A549 (cell line): ENCODE data around the gene COL26A1. TPM values are rescaled to one million over a fixed set of nuclear protein-coding genes. Genes with fewer than 3 reads are reported as not detected.

Source experiments
- ATAC-seq, 2 experiments: fragments of 200-7000 bp in 1 of 2; fragments of >200 bp in 1 of 2; cut with Nextera tagmentation in 1 of 2; cut with Tn5 transposase in 1 of 2; 3 replicates each; pipeline versions ENCODE4 v1.8.0 to v1.9.1; 2018 to 2020; ENCODE audit warnings: mild to moderate bottlenecking in 1 of 2, moderate library complexity in 1 of 2
- CTCF ChIA-PET: fragments of 300-600 bp; sonication (Branson Sonifier 250); formaldehyde crosslinking; extraction: SDS; loops from one replicate; lab custom pipeline; 2021; ENCODE audit warnings: antibody characterized with exemption, inconsistent platforms; lab: Yijun Ruan, JAX
- POLR2A ChIA-PET: fragments of 350-600 bp; formaldehyde crosslinking; extraction: SDS; loops from one replicate; lab custom pipeline; 2021; ENCODE audit warnings: antibody characterized with exemption, inconsistent platforms; lab: Yijun Ruan, JAX
- DNase-seq, 2 experiments: peaks; one replicate each; pipeline versions ENCODE4 v3.0.0 to v3.0.0-alpha.2; 2011 to 2016; ENCODE audit warnings: low read depth in 1 of 2, low spot score in 1 of 2
- FAIRE-seq: peaks from 2 replicates; lab custom pipeline; 2011; peaks lifted over from hg19 to GRCh38; lab: Jason Lieb, UNC
- H3K27ac ChIP-seq, 2 experiments: fragments of >200 bp; sonication (Bioruptor Twin); formaldehyde crosslinking; 3 replicates each; pipeline ENCODE4 v1.5.1; 2016 to 2017
- H3K4me1 ChIP-seq: fragments of >200 bp; sonication (Bioruptor Twin); formaldehyde crosslinking; 3 replicates; pipeline ENCODE4 v1.6.1; 2016
- H3K4me2 ChIP-seq: fragments of >200 bp; sonication (Bioruptor Twin); formaldehyde crosslinking; 3 replicates; pipeline ENCODE4 v1.6.1; 2016
- H3K4me3 ChIP-seq: fragments of >200 bp; sonication (Bioruptor Twin); formaldehyde crosslinking; 3 replicates; pipeline ENCODE4 v1.5.1; 2016
- H3K9me3 ChIP-seq: fragments of >200 bp; sonication (Bioruptor Twin); formaldehyde crosslinking; 3 replicates; pipeline ENCODE4 v1.6.1; 2016
- BCL3 ChIP-seq: fragments of >200 bp; sonication (Bioruptor Twin); formaldehyde crosslinking; IDR thresholded peaks from 3 replicates; pipeline ENCODE4 v1.6.1; 2016
- E2F6 ChIP-seq: IDR thresholded peaks from 2 replicates; pipeline ENCODE4 v1.6.1; 2012; ENCODE audit warnings: low read depth, borderline replicate concordance
- EP300 ChIP-seq, 2 experiments: fragments of >200 bp; sonication (Bioruptor Twin); formaldehyde crosslinking; IDR thresholded peaks; 2 replicates in 1 of 2; 3 replicates in 1 of 2; pipeline ENCODE4 v1.6.1; 2016 to 2017
- FOXS1 ChIP-seq: fragments of 250-450 bp; sonication (Bioruptor Pico); IDR thresholded peaks from 2 replicates; pipeline ENCODE4 v1.5.0; 2020; ENCODE audit warnings: mild to moderate bottlenecking, moderate library complexity
- HDAC2 ChIP-seq: fragments of 200-600 bp; sonication (generic); IDR thresholded peaks from 2 replicates; pipeline ENCODE4 v1.6.1; 2016
- HES2 ChIP-seq: fragments of >200 bp; sonication (Bioruptor Twin); formaldehyde crosslinking; IDR thresholded peaks from 2 replicates; pipeline ENCODE4 v1.6.1; 2016
- HMGXB4 ChIP-seq: fragments of 250-450 bp; sonication (Bioruptor Pico); IDR thresholded peaks from 2 replicates; pipeline ENCODE4 v1.5.0; 2021; ENCODE audit warnings: mild to moderate bottlenecking, moderate library complexity, borderline replicate concordance
- JUN ChIP-seq, 2 experiments: fragments of >200 bp; sonication (Bioruptor Twin); formaldehyde crosslinking; IDR thresholded peaks; 2 replicates in 1 of 2; 3 replicates in 1 of 2; pipeline ENCODE4 v1.6.1; 2016 to 2017
- MAFK ChIP-seq: fragments of 450-650 bp; IDR thresholded peaks from 2 replicates; pipeline ENCODE4 v1.6.1; 2014; ENCODE audit not compliant: partially characterized antibody
- MAZ ChIP-seq: fragments of 150-350 bp; IDR thresholded peaks from 2 replicates; pipeline ENCODE4 v1.6.1; 2014; ENCODE audit warnings: antibody characterized with exemption, low read depth, low read length, borderline replicate concordance
- NFE2L2 ChIP-seq: fragments of 150-350 bp; conservative IDR thresholded peaks from 2 replicates; pipeline ENCODE4 v1.6.1; 2014; ENCODE audit warnings: low read length
- NPAS2 ChIP-seq: fragments of 250-450 bp; sonication (Bioruptor Pico); IDR thresholded peaks from 2 replicates; pipeline ENCODE4 v1.8.0; 2022; ENCODE audit warnings: mild to moderate bottlenecking, moderate library complexity, borderline replicate concordance
- RAD21 ChIP-seq, 2 experiments: fragments of >200 bp in 1 of 2; sonication (Bioruptor Twin) in 1 of 2; formaldehyde crosslinking in 1 of 2; IDR thresholded peaks in 1 of 2; conservative IDR thresholded peaks in 1 of 2; 2 replicates in 1 of 2; 3 replicates in 1 of 2; pipeline ENCODE4 v1.6.1; 2012 to 2018; ENCODE audit warnings: inconsistent platforms in 1 of 2
- REST ChIP-seq: fragments of 200-600 bp; sonication (generic); IDR thresholded peaks from 2 replicates; pipeline ENCODE4 v1.6.1; 2016; ENCODE audit warnings: antibody characterized with exemption, mild to moderate bottlenecking, moderate library complexity
- SMC3 ChIP-seq: fragments of >200 bp; sonication (Bioruptor Twin); formaldehyde crosslinking; IDR thresholded peaks from 3 replicates; pipeline ENCODE4 v1.6.1; 2018; ENCODE audit warnings: inconsistent platforms
- TFCP2L1 ChIP-seq: fragments of 250-450 bp; sonication (Bioruptor Pico); IDR thresholded peaks from 2 replicates; pipeline ENCODE4 v1.5.0; 2021; ENCODE audit warnings: mild to moderate bottlenecking
- ZFP36 ChIP-seq: fragments of 450-650 bp; IDR thresholded peaks from 2 replicates; pipeline ENCODE4 v1.6.1; 2014; ENCODE audit warnings: borderline replicate concordance; ENCODE audit not compliant: partially characterized antibody
- ZNF302 ChIP-seq: fragments of 250-450 bp; sonication (Bioruptor Pico); IDR thresholded peaks from 2 replicates; pipeline ENCODE4 v1.9.0; 2021; ENCODE audit warnings: inconsistent platforms, mild to moderate bottlenecking, moderate library complexity
- WGBS: methylation state at CpG from one replicate; pipeline ENCODE4 v1.1.6; 2017; ENCODE audit errors: missing lambda C conversion rate; 5-methylcytosine and 5-hydroxymethylcytosine counted together
- polyA plus RNA-seq, 4 experiments: library from polyadenylated mRNA; depleted of rRNA in 3 of 4; stranded (reverse); fragments of >200 nt; fragmentation: RNase III in 1 of 4; extraction: RNeasy Plus Mini Kit Qiagen cat#74134 plus additional on column Dnase treatment in 1 of 4; gene quantifications; 2 replicates in 3 of 4; 3 replicates in 1 of 4; pipeline ENCODE4 v1.2.3, GENCODE V29; 2011 to 2017
- TF ChIP-seq, protein P1 (sequence below): fragments of >200 bp; sonication (Bioruptor Twin); formaldehyde crosslinking; IDR thresholded peaks from 3 replicates; pipeline ENCODE4 v1.5.1; 2016
- TF ChIP-seq, protein P2 (sequence below): fragments of 250-450 bp; sonication (Bioruptor Pico); IDR thresholded peaks from 2 replicates; pipeline ENCODE4 v1.5.0; 2020; ENCODE audit warnings: low read depth, mild to moderate bottlenecking, moderate library complexity

The COL26A1 gene
- polyA plus RNA-seq, 2 of the 4 experiments (the other 2 are of a cell fraction): 0.52 to 1.4 TPM

DNA sequence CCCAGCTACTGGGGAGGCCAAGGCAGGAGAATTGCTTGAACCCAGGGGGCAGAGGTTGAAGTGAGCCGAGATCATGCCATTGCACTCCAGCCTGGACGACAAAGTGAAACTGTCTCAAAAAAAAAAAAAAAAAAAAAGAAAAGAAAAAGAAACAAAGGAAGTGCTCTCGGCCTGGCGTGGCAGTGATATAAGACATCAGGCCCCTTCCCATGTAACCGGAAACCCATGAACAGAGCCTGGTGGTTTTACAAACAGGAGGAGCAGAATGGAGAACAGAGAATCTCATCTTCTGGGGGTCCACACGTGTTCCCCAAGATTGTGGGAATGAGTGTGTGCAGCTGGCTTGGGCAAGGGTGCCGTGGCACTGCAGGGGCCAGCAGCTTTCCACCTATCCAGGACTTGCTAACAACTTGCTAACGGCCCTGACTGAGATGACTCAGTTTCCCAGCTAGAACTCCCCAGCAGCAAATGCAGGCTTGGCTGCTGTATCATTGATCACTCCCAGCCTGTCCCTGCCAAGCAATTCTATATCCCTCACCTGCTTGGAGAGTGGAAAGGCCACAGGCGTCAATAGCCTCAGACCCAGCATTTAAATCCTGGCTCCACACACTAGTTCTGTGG is 103.0 kb downstream of the COL26A1 start:
- no peak for TF ChIP-seq ZFP36
- TF ChIP-seq ZNF302 (CRISPR knock-in tag): no peak
- no peak for TF ChIP-seq SMC3
- TF ChIP-seq NPAS2 (CRISPR knock-in tag): no peak
- TF ChIP-seq MAZ: no peak
- TF ChIP-seq RAD21 (conservative IDR thresholded peaks at IDR 0.05 in 1 of 2, IDR thresholded peaks at IDR 0.05 in 1 of 2): no peak
- no peak for TF ChIP-seq TFCP2L1
- TF ChIP-seq REST: no peak
- no peak for TF ChIP-seq FOXS1
- no peak for TF ChIP-seq JUN (IDR thresholded peaks at IDR 0.05)
- no peak for TF ChIP-seq HMGXB4 (CRISPR knock-in tag)
- TF ChIP-seq, protein P1, sequence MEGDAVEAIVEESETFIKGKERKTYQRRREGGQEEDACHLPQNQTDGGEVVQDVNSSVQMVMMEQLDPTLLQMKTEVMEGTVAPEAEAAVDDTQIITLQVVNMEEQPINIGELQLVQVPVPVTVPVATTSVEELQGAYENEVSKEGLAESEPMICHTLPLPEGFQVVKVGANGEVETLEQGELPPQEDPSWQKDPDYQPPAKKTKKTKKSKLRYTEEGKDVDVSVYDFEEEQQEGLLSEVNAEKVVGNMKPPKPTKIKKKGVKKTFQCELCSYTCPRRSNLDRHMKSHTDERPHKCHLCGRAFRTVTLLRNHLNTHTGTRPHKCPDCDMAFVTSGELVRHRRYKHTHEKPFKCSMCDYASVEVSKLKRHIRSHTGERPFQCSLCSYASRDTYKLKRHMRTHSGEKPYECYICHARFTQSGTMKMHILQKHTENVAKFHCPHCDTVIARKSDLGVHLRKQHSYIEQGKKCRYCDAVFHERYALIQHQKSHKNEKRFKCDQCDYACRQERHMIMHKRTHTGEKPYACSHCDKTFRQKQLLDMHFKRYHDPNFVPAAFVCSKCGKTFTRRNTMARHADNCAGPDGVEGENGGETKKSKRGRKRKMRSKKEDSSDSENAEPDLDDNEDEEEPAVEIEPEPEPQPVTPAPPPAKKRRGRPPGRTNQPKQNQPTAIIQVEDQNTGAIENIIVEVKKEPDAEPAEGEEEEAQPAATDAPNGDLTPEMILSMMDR: no peak
- TF ChIP-seq E2F6: no peak
- no peak for TF ChIP-seq MAFK
- no peak for TF ChIP-seq NFE2L2
- WGBS: 48% methylated on average over 8 of the region's 9 CpGs
- ChIA-PET CTCF (interaction anchor here (0.6 to 1.5 kb wide), 3 partner anchors 9 to 126 kb away, joined by 3 read pairs; no protein-coding TSS in a partner anchor), POLR2A (no interaction called here)
- Histone ChIP-seq H3K4me3 (no peak overlapping the region), H3K27ac (no peak overlapping the region), H3K9me3 (no peaks in the 10 kb centered on the region), H3K4me1 (no peaks in the 10 kb centered on the region), H3K4me2 (no peak overlapping the region)
- ATAC-seq: no peak
- no peak for FAIRE-seq
- DNase-seq: no peak

GRCh38 chr7:101466871-101467270 is 104.2 kb downstream of the COL26A1 start:
- H3K4me1 ChIP-seq: no peaks in the 10 kb centered on the region
- no peaks in the 10 kb centered on the region for H3K9me3 ChIP-seq
- ChIA-PET POLR2A (no interaction called here), CTCF (interaction anchor here (1.5 kb wide), 1 partner anchor 26 kb away, joined by 3 read pairs; no protein-coding TSS in a partner anchor)
- DNase-seq (no peak), FAIRE-seq (no peak), ATAC-seq (no peak; a peak in 1 of 6 replicates)
- no peak overlapping the region for H3K4me2 ChIP-seq
- no peak overlapping the region for H3K4me3 ChIP-seq
- no peak overlapping the region for H3K27ac ChIP-seq
- WGBS: 14% methylated on average over 6 of the region's 6 CpGs
- TF ChIP-seq REST: no peak
- TF ChIP-seq BCL3: no peak
- TF ChIP-seq E2F6: no peak
- TF ChIP-seq, protein P2, sequence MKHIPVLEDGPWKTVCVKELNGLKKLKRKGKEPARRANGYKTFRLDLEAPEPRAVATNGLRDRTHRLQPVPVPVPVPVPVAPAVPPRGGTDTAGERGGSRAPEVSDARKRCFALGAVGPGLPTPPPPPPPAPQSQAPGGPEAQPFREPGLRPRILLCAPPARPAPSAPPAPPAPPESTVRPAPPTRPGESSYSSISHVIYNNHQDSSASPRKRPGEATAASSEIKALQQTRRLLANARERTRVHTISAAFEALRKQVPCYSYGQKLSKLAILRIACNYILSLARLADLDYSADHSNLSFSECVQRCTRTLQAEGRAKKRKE (CRISPR knock-in tag): no peak
- TF ChIP-seq EP300 (IDR thresholded peaks at IDR 0.05): no peak
- TF ChIP-seq HDAC2: no peak
- TF ChIP-seq HES2: no peak
